Fibroblast of skin of scalp (primary cell): ENCODE data around the gene ITIH1.

Experiments
- DNase-seq: peaks from one replicate; pipeline ENCODE4 v3.0.0-alpha.2; 2013

ITIH1 gene

GRCh38 chr3:52841211-52841980 is 64.0 kb downstream of the ITIH1 start:
- no peak for DNase-seq
